NCI-H2196 treated with DMSO at 0.1 percent for 48 hours (cell line): ENCODE data around the gene COG5.
"Not testable (repeated sequence)": the region's sequence is repeated elsewhere in the genome, so short reads cannot be mapped to it uniquely, and the experiment has no call there.

ENCODE experiments used
- DNase-seq: peaks from one replicate; lab custom pipeline; 2025; ENCODE audit not compliant: unreplicated experiment; lab: John Stamatoyannopoulos, UW

Gene COG5

GRCh38 chr7:107284911-107285479, 278.7 kb downstream of the COG5 start:
- DNase-seq: no peak

- DNase-seq: no peak
Measured at GRCh38 chr7:107277331-107277730, 286.4 kb downstream of the COG5 start.

GRCh38 chr7:107276220-107276827, 287.4 kb downstream of the COG5 start:
- DNase-seq: no peak

- no peak for DNase-seq
Measured at GRCh38 chr7:107274506-107274905, 289.2 kb downstream of the COG5 start.

- DNase-seq: no peak
Measured at GRCh38 chr7:107269790-107270189, 293.9 kb downstream of the COG5 start.

GRCh38 chr7:107268594-107268993, 295.1 kb downstream of the COG5 start:
- no peak for DNase-seq

- no peak for DNase-seq
Measured at GRCh38 chr7:107267138-107267537, 296.6 kb downstream of the COG5 start.

- no peak for DNase-seq
Measured at GRCh38 chr7:107264723-107265122, 299.0 kb downstream of the COG5 start.

- DNase-seq: no peak
Measured at GRCh38 chr7:107262857-107263256, 300.9 kb downstream of the COG5 start.

- DNase-seq: no peak
Measured at GRCh38 chr7:107258737-107259136, 305.0 kb downstream of the COG5 start.

GRCh38 chr7:107255602-107256001, 308.1 kb downstream of the COG5 start:
- no peak for DNase-seq

- DNase-seq: no peak
Measured at GRCh38 chr7:107254398-107254985, 309.2 kb downstream of the COG5 start.

GRCh38 chr7:107253599-107253998, 310.1 kb downstream of the COG5 start:
- DNase-seq: no peak

GRCh38 chr7:107251963-107252362, 311.8 kb downstream of the COG5 start:
- no peak for DNase-seq

- DNase-seq: no peak
Measured at GRCh38 chr7:107248551-107249316, 315.0 kb downstream of the COG5 start.

GRCh38 chr7:107246836-107247235, 316.9 kb downstream of the COG5 start:
- DNase-seq: not testable (repeated sequence)

GRCh38 chr7:107244613-107245012, 319.1 kb downstream of the COG5 start:
- DNase-seq: no peak

- no peak for DNase-seq
Measured at GRCh38 chr7:107242267-107242666, 321.5 kb downstream of the COG5 start.

GRCh38 chr7:107237451-107237850, 326.3 kb downstream of the COG5 start:
- no peak for DNase-seq

- DNase-seq: no peak
Measured at GRCh38 chr7:107236862-107237261, 326.9 kb downstream of the COG5 start.

GRCh38 chr7:107234436-107234835, 329.3 kb downstream of the COG5 start:
- DNase-seq: no peak

- DNase-seq: no peak
Measured at GRCh38 chr7:107233981-107234380, 329.7 kb downstream of the COG5 start.
